ENCODE measurements around the gene C1QTNF8. TPM values are rescaled to one million over a fixed set of nuclear protein-coding genes. Genes with fewer than 3 reads are reported as not detected.
A peak's percentile ranks its signal among the peaks of the same experiment; 100 is the strongest.

The C1QTNF8 gene
- total RNA-seq, 1 experiment from 2014 or later, result not detected

DNA sequence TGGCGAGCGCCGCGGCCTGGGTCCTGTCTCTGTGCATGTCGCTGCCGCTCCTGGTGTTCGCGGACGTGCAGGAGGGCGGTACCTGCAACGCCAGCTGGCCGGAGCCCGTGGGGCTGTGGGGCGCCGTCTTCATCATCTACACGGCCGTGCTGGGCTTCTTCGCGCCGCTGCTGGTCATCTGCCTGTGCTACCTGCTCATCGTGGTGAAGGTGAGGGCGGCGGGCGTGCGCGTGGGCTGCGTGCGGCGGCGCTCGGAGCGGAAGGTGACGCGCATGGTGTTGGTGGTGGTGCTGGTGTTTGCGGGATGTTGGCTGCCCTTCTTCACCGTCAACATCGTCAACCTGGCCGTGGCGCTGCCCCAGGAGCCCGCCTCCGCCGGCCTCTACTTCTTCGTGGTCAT, 16.7 kb downstream of the C1QTNF8 start:
- no CpG with 5 or more reads among the region's 43 CpGs for WGBS (ENCODE audit: extremely low coverage, insufficient read length, low lambda C conversion rate)
- Histone ChIP-seq H2BK5ac (ENCODE audit: insufficient read length, low read length) (no peak overlapping the region), H2AK5ac (ENCODE audit: insufficient read length, low read length) (no peak overlapping the region), H3K4me2 (ENCODE audit: insufficient read depth, insufficient read length, low read length) (no peak overlapping the region), H4K8ac (replicated peaks; ENCODE audit: insufficient read length, low read depth, low read length) (no peak overlapping the region), H3K23me2 (ENCODE audit: insufficient read length, low read depth, low read length, poor library complexity, severe bottlenecking) (no peaks in the 10 kb centered on the region), H3K79me1 (ENCODE audit: insufficient read depth, low read depth, low read length, poor library complexity, severe bottlenecking) (no peaks in the 10 kb centered on the region), H3K56ac (ENCODE audit: insufficient read length, low read depth, low read length) (no peak overlapping the region), H3K27ac (ENCODE audit: insufficient read length, low read depth, low read length) (no peak overlapping the region), H2BK20ac (ENCODE audit: low read depth, low read length, poor library complexity, severe bottlenecking) (no peak overlapping the region), H3K9me3 (ENCODE audit: control insufficient read depth, low read depth, low read length) (no peaks in the 10 kb centered on the region), H2BK120ac (ENCODE audit: low read depth, low read length, poor library complexity, severe bottlenecking) (no peak overlapping the region), H2AFZ (ENCODE audit: low read length) (no peak overlapping the region), H3K14ac (ENCODE audit: insufficient read depth, low read length) (no peak overlapping the region; the same call in 1 of the 2 replicates), H4K5ac (ENCODE audit: insufficient read length, low read depth, low read length) (no peak overlapping the region), H3K4ac (ENCODE audit: low read depth, low read length) (no peak overlapping the region), H3K79me2 (ENCODE audit: insufficient read depth, low read length) (no peaks in the 10 kb centered on the region), H3T11ph (ENCODE audit: low read length) (no peak overlapping the region), H3K9ac (ENCODE audit: extremely low read depth, insufficient read length, low read length) (no peak overlapping the region), H4K20me1 (ENCODE audit: control insufficient read depth, insufficient read depth, insufficient read length) (no peaks in the 10 kb centered on the region), H3K18ac (ENCODE audit: insufficient read length, low read depth, low read length) (no peak overlapping the region), H2BK12ac (ENCODE audit: insufficient read length, low read depth, low read length) (no peak overlapping the region), H2BK15ac (ENCODE audit: low read depth, low read length) (no peak overlapping the region), H4K91ac (ENCODE audit: insufficient read length, low read depth, low read length) (no peak overlapping the region), H3K23ac (ENCODE audit: insufficient read length, low read depth, low read length) (no peak overlapping the region), H3K4me1 (ENCODE audit: insufficient read depth, low read length) (no peaks in the 10 kb centered on the region), H3K27me3 (ENCODE audit: insufficient read depth, low read length) (no peaks in the 10 kb centered on the region)
- Mint-ChIP-seq H3K36me3 (ENCODE audit: insufficient read depth in 1 of 3, low read depth in 3 of 3) (no peaks in the 10 kb centered on the region; a peak in 1 of 7 replicates), H3K27me3 (ENCODE audit: low read depth) (peaks cover 17% of the 10 kb centered on the region), H3K9me3 (peaks cover 2 to 3% of the 10 kb centered on the region in 2 experiments; a peak in 2 of 5 replicates), H3K27ac (peak overlapping the region in 1 of 3 experiments; percentile 94; a peak in 1 of 7 replicates), H3K4me1 (peaks cover 4 to 13% of the 10 kb centered on the region in 2 experiments), H3K4me3 (no peak overlapping the region)
- DNase-seq, result no peak
- TF ChIP-seq, protein P1, sequence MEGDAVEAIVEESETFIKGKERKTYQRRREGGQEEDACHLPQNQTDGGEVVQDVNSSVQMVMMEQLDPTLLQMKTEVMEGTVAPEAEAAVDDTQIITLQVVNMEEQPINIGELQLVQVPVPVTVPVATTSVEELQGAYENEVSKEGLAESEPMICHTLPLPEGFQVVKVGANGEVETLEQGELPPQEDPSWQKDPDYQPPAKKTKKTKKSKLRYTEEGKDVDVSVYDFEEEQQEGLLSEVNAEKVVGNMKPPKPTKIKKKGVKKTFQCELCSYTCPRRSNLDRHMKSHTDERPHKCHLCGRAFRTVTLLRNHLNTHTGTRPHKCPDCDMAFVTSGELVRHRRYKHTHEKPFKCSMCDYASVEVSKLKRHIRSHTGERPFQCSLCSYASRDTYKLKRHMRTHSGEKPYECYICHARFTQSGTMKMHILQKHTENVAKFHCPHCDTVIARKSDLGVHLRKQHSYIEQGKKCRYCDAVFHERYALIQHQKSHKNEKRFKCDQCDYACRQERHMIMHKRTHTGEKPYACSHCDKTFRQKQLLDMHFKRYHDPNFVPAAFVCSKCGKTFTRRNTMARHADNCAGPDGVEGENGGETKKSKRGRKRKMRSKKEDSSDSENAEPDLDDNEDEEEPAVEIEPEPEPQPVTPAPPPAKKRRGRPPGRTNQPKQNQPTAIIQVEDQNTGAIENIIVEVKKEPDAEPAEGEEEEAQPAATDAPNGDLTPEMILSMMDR (conservative IDR thresholded peaks at IDR 0.05), result no peak
